GM12891 (cell line): ENCODE data around the gene FLT4.

Experiments
- POLR2A ChIP-seq: IDR thresholded peaks from 2 replicates; pipeline ENCODE4 v1.6.1; 2011; ENCODE audit warnings: low read depth, low read length, control low read depth
- POLR2AphosphoS5 ChIP-seq: IDR thresholded peaks from 2 replicates; pipeline ENCODE4 v1.6.1; 2011; ENCODE audit warnings: low read depth, low read length, control low read depth
- POU2F2 ChIP-seq: IDR thresholded peaks from 2 replicates; pipeline ENCODE4 v1.6.1; 2011; ENCODE audit warnings: low read depth, mild to moderate bottlenecking, control low read depth, low read length, moderate library complexity
- SPI1 ChIP-seq: IDR thresholded peaks from 2 replicates; pipeline ENCODE4 v1.6.1; 2011; ENCODE audit warnings: low read depth, low read length, control low read depth

DNA sequence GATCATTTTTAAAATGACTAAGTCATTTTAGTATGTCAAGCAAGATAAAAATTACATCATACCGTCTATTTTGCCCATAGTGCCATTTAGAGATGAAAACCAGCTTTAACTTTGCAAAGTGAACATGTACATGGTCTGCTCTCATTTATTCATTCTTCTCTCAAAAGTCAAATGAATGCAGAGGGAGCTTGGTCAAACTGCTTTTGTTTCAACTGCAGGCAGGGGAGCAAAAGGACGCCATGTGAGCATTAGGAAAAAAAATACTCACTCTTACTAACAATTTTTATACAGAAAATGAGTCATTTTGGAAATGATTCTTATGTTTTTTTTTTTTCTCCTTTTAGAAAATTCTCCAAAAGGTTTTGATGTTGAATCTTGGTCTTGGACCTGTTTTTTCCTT, 73.8 kb downstream of the FLT4 start:
- no peak for TF ChIP-seq POLR2A
- TF ChIP-seq POLR2AphosphoS5 = no peak
- TF ChIP-seq POU2F2 = no peak
- TF ChIP-seq SPI1 = no peak
